ENCODE measurements around the gene CRY1. TPM values are rescaled to one million over a fixed set of nuclear protein-coding genes. Genes with fewer than 3 reads are reported as not detected.

Gene CRY1
- total and polyA plus RNA-seq, 2 experiments from 2014 or later, result 23.3 to 55.1 TPM

GRCh38 chr12:107133462-107133861, 40.1 kb upstream of the CRY1 start:
- Histone ChIP-seq H3K27ac (no peak overlapping the region), H3K27me3 (no peaks in the 10 kb centered on the region), H3K9me3 (ENCODE audit: low read depth) (no peaks in the 10 kb centered on the region), H3K4me1 (ENCODE audit: low read depth) (peaks cover 4% of the 10 kb centered on the region), H3K4me3 (no peak overlapping the region), H3K36me3 (no peaks in the 10 kb centered on the region)
- TF ChIP-seq CTCF (IDR thresholded peaks at IDR 0.05; ENCODE audit: low read depth, low read length), result no peak
- DNase-seq (ENCODE audit: low read depth in 1 of 2, low spot score in 1 of 2), result no peak

GRCh38 chr12:107131832-107132616, 38.7 kb upstream of the CRY1 start:
- Histone ChIP-seq H3K36me3 (no peaks in the 10 kb centered on the region), H3K4me1 (ENCODE audit: low read depth) (peaks cover 4% of the 10 kb centered on the region), H3K4me3 (no peak overlapping the region), H3K27me3 (no peaks in the 10 kb centered on the region), H3K27ac (no peak overlapping the region), H3K9me3 (ENCODE audit: low read depth) (no peaks in the 10 kb centered on the region)
- peak; percentile 80 for TF ChIP-seq CTCF (IDR thresholded peaks at IDR 0.05; ENCODE audit: low read depth, low read length)
- DNase-seq (ENCODE audit: low read depth in 1 of 2, low spot score in 1 of 2), result peak; percentile 71 to 79

GRCh38 chr12:107130830-107131611, 37.7 kb upstream of the CRY1 start:
- Histone ChIP-seq H3K36me3 (no peaks in the 10 kb centered on the region), H3K4me1 (ENCODE audit: low read depth) (peaks cover 7% of the 10 kb centered on the region), H3K27me3 (no peaks in the 10 kb centered on the region), H3K9me3 (ENCODE audit: low read depth) (no peaks in the 10 kb centered on the region), H3K4me3 (no peak overlapping the region), H3K27ac (no peak overlapping the region)
- DNase-seq (ENCODE audit: low read depth in 1 of 2, low spot score in 1 of 2), result peak in 1 of 2 donors; percentile 14
- no peak for TF ChIP-seq CTCF (IDR thresholded peaks at IDR 0.05; ENCODE audit: low read depth, low read length)

GRCh38 chr12:107129315-107129930, 36.1 kb upstream of the CRY1 start:
- H3K4me3 ChIP-seq, result no peak overlapping the region
- no peak for DNase-seq (ENCODE audit: low read depth in 1 of 2, low spot score in 1 of 2)
- peaks cover 12% of the 10 kb centered on the region for H3K4me1 ChIP-seq (ENCODE audit: low read depth)
- no peak overlapping the region for H3K27ac ChIP-seq
- no peaks in the 10 kb centered on the region for H3K36me3 ChIP-seq
- no peaks in the 10 kb centered on the region for H3K27me3 ChIP-seq
- TF ChIP-seq CTCF (IDR thresholded peaks at IDR 0.05; ENCODE audit: low read depth, low read length), result no peak
- no peaks in the 10 kb centered on the region for H3K9me3 ChIP-seq (ENCODE audit: low read depth)

GRCh38 chr12:107127482-107128430, 34.4 kb upstream of the CRY1 start:
- DNase-seq (ENCODE audit: low read depth in 1 of 2, low spot score in 1 of 2), result no peak
- Histone ChIP-seq H3K4me1 (ENCODE audit: low read depth) (peaks cover 12% of the 10 kb centered on the region), H3K4me3 (no peak overlapping the region), H3K9me3 (ENCODE audit: low read depth) (no peaks in the 10 kb centered on the region), H3K27me3 (no peaks in the 10 kb centered on the region), H3K27ac (no peak overlapping the region), H3K36me3 (no peaks in the 10 kb centered on the region)
- no peak for TF ChIP-seq CTCF (IDR thresholded peaks at IDR 0.05; ENCODE audit: low read depth, low read length)
